ACC112 (cell line): Measurements from ENCODE around the gene RHBDF2.

ENCODE experiments used
- H2AFZ ChIP-seq: fragments of 200-600 bp; sonication (generic); one replicate; pipeline ENCODE4 v1.6.0; 2017; ENCODE audit warnings: antibody characterized with exemption, low read length; ENCODE audit not compliant: unreplicated experiment
- H3K27ac ChIP-seq: fragments of 200-600 bp; sonication (generic); 2 replicates; pipeline ENCODE4 v1.5.1; 2014; ENCODE audit warnings: low read depth, mild to moderate bottlenecking, antibody characterized with exemption, low read length, moderate library complexity
- H3K27me3 ChIP-seq: fragments of 200-600 bp; sonication (generic); 2 replicates; pipeline ENCODE4 v1.6.1; 2014; ENCODE audit warnings: mild to moderate bottlenecking, antibody characterized with exemption, low read length, moderate library complexity, mixed read lengths; ENCODE audit not compliant: insufficient read depth
- H3K36me3 ChIP-seq: fragments of 200-600 bp; sonication (generic); 2 replicates; pipeline ENCODE4 v1.6.1; 2016; ENCODE audit warnings: mild to moderate bottlenecking, antibody characterized with exemption, low read length, moderate library complexity, mixed read lengths; ENCODE audit not compliant: insufficient read depth
- H3K4me1 ChIP-seq: fragments of 200-600 bp; sonication (generic); one replicate; pipeline ENCODE4 v1.6.1; 2016; ENCODE audit warnings: low read length, mixed read lengths; ENCODE audit not compliant: insufficient read depth, unreplicated experiment, control insufficient read depth
- H3K4me3 ChIP-seq: fragments of 200-600 bp; sonication (generic); 2 replicates; pipeline ENCODE4 v1.5.1; 2014; ENCODE audit warnings: mild to moderate bottlenecking, low read depth, low read length
- H3K79me2 ChIP-seq: fragments of 200-600 bp; sonication (generic); one replicate; pipeline ENCODE4 v1.6.0; 2016; ENCODE audit warnings: low read length; ENCODE audit not compliant: control insufficient read depth, unreplicated experiment, insufficient read depth

RHBDF2 gene

GRCh38 chr17:76440751-76441362 is 60.4 kb downstream of the RHBDF2 start:
- Histone ChIP-seq H2AFZ (no peak overlapping the region), H3K4me3 (no peak overlapping the region), H3K4me1 (peaks cover 33% of the 10 kb centered on the region), H3K36me3 (no peaks in the 10 kb centered on the region), H3K27me3 (no peaks in the 10 kb centered on the region), H3K79me2 (peaks cover 86% of the 10 kb centered on the region), H3K27ac (no peak overlapping the region)

- H2AFZ ChIP-seq = no peak overlapping the region
- peaks cover 84% of the 10 kb centered on the region for H3K79me2 ChIP-seq
- no peak overlapping the region for H3K4me3 ChIP-seq
- H3K27ac ChIP-seq = no peak overlapping the region
- H3K4me1 ChIP-seq = peaks cover 19% of the 10 kb centered on the region
- no peaks in the 10 kb centered on the region for H3K36me3 ChIP-seq
- H3K27me3 ChIP-seq = no peaks in the 10 kb centered on the region
Measured at GRCh38 chr17:76439314-76439928, 61.8 kb downstream of the RHBDF2 start.

GRCh38 chr17:76438906-76439305 is 62.3 kb downstream of the RHBDF2 start:
- H3K4me1 ChIP-seq = peaks cover 14% of the 10 kb centered on the region
- no peaks in the 10 kb centered on the region; the same call in 1 of the 2 replicates for H3K36me3 ChIP-seq
- no peak overlapping the region for H2AFZ ChIP-seq
- no peak overlapping the region for H3K27ac ChIP-seq
- H3K79me2 ChIP-seq = peaks cover 84% of the 10 kb centered on the region
- no peaks in the 10 kb centered on the region for H3K27me3 ChIP-seq
- no peak overlapping the region for H3K4me3 ChIP-seq

- H3K27ac ChIP-seq = no peak overlapping the region
- H2AFZ ChIP-seq = no peak overlapping the region
- no peak overlapping the region for H3K4me3 ChIP-seq
- no peaks in the 10 kb centered on the region for H3K27me3 ChIP-seq
- H3K79me2 ChIP-seq = peaks cover 85% of the 10 kb centered on the region
- H3K36me3 ChIP-seq = no peaks in the 10 kb centered on the region; the same call in 1 of the 2 replicates
- peaks cover 7% of the 10 kb centered on the region for H3K4me1 ChIP-seq
Measured at GRCh38 chr17:76437467-76438402, 63.5 kb downstream of the RHBDF2 start.

GRCh38 chr17:76435751-76436150 is 65.5 kb downstream of the RHBDF2 start:
- Histone ChIP-seq H3K4me1 (no peaks in the 10 kb centered on the region), H3K36me3 (no peaks in the 10 kb centered on the region; the same call in 1 of the 2 replicates), H3K4me3 (no peak overlapping the region), H2AFZ (no peak overlapping the region), H3K79me2 (peaks cover 84% of the 10 kb centered on the region), H3K27ac (no peak overlapping the region), H3K27me3 (no peaks in the 10 kb centered on the region)

GRCh38 chr17:76434870-76435269 is 66.4 kb downstream of the RHBDF2 start:
- Histone ChIP-seq H3K79me2 (peaks cover 87% of the 10 kb centered on the region), H3K36me3 (no peaks in the 10 kb centered on the region; the same call in 1 of the 2 replicates), H3K27ac (no peak overlapping the region), H2AFZ (no peak overlapping the region), H3K27me3 (no peaks in the 10 kb centered on the region), H3K4me1 (no peaks in the 10 kb centered on the region), H3K4me3 (no peak overlapping the region)

- peaks cover 80% of the 10 kb centered on the region for H3K79me2 ChIP-seq
Measured at GRCh38 chr17:76433693-76434092, 67.5 kb downstream of the RHBDF2 start.

GRCh38 chr17:76432712-76433336 is 68.4 kb downstream of the RHBDF2 start:
- no peaks in the 10 kb centered on the region for H3K27me3 ChIP-seq
- H3K4me1 ChIP-seq = peaks cover 9% of the 10 kb centered on the region
- no peak overlapping the region for H3K4me3 ChIP-seq
- H3K27ac ChIP-seq = no peak overlapping the region
- H3K79me2 ChIP-seq = peaks cover 78% of the 10 kb centered on the region
- H3K36me3 ChIP-seq = no peaks in the 10 kb centered on the region; the same call in 1 of the 2 replicates
- H2AFZ ChIP-seq = no peak overlapping the region

More at GRCh38 chr17:76433693-76434092, 67.5 kb downstream of the RHBDF2 start:
- Histone ChIP-seq H3K27ac (no peak overlapping the region), H3K4me1 (peaks cover under 1% of the 10 kb centered on the region), H3K36me3 (no peaks in the 10 kb centered on the region; the same call in 1 of the 2 replicates), H2AFZ (no peak overlapping the region), H3K27me3 (no peaks in the 10 kb centered on the region), H3K4me3 (no peak overlapping the region)

GRCh38 chr17:76432004-76432403 is 69.2 kb downstream of the RHBDF2 start:
- Histone ChIP-seq H3K4me1 (peaks cover 17% of the 10 kb centered on the region), H3K36me3 (no peaks in the 10 kb centered on the region; the same call in 1 of the 2 replicates), H2AFZ (no peak overlapping the region), H3K27ac (no peak overlapping the region), H3K79me2 (peaks cover 73% of the 10 kb centered on the region), H3K4me3 (no peak overlapping the region), H3K27me3 (no peaks in the 10 kb centered on the region)

GRCh38 chr17:76431509-76431908 is 69.7 kb downstream of the RHBDF2 start:
- Histone ChIP-seq H3K27me3 (no peaks in the 10 kb centered on the region), H3K4me3 (no peak overlapping the region), H2AFZ (no peak overlapping the region), H3K79me2 (peaks cover 70% of the 10 kb centered on the region), H3K4me1 (peaks cover 21% of the 10 kb centered on the region), H3K27ac (no peak overlapping the region), H3K36me3 (no peaks in the 10 kb centered on the region; the same call in 1 of the 2 replicates)
